Kidney epithelial cell (primary cell): Measurements from ENCODE around the gene DLEC1. TPM values are rescaled to one million over a fixed set of nuclear protein-coding genes. Genes with fewer than 3 reads are reported as not detected.

ENCODE experiments used
- DNase-seq: peaks from one replicate; pipeline ENCODE4 v3.0.0-alpha.2; 2010; ENCODE audit warnings: low read depth
- H3K27me3 ChIP-seq: 2 replicates; pipeline ENCODE4 v1.6.0; 2011; ENCODE audit warnings: low read length; ENCODE audit not compliant: control insufficient read depth, insufficient read depth
- H3K36me3 ChIP-seq: 2 replicates; pipeline ENCODE4 v1.5.1; 2011; ENCODE audit warnings: low read length; ENCODE audit not compliant: control insufficient read depth, insufficient read depth
- H3K4me3 ChIP-seq: 2 replicates; pipeline ENCODE4 v1.5.1; 2011; ENCODE audit warnings: low read depth, mild to moderate bottlenecking, control low read depth, low read length
- total RNA-seq: library from RNA; depleted of rRNA; stranded (reverse); fragments of >200 nt; gene quantifications from 2 replicates; pipeline ENCODE4 v1.2.3, GENCODE V29; 2015
- TF ChIP-seq, protein P1 (sequence below): IDR thresholded peaks from 2 replicates; pipeline ENCODE4 v1.5.1; 2011; ENCODE audit warnings: mild to moderate bottlenecking, moderate library complexity, low read length, control low read depth, inconsistent platforms; ENCODE audit not compliant: insufficient read depth, poor library complexity, severe bottlenecking

Gene DLEC1
- total RNA-seq, 1 donor from 2014 or later: 0.17 TPM

DNA sequence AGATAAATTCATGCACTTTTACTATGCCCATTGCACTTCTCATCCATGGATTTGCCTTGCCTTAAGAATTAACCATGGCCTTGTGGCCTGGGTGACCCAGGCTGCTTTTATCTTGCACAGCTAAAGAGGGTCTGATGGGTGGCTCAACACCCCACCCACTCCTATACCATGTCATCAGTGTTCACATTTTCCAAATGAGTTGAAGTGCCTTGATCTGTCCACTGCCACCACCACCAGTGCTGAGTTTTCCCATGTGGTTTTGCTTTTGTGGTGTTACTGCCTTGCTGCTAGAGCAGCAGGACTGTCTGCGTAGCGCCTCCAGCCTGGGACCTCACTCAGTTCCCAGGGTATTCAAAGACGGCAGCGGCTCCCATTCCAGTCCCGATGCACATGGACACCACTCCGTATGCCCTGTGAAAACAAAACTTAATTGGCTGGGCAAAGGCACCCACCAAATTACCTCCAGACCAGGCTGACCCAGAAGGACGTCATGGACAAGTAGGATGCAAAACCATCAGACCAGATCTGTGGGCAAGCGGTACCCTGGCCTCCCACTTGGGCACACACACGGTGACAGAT lies 83.8 kb downstream of the DLEC1 start:
- Histone ChIP-seq H3K36me3 (peaks cover 1% of the 10 kb centered on the region), H3K27me3 (no peaks in the 10 kb centered on the region), H3K4me3 (no peak overlapping the region)
- TF ChIP-seq, protein P1, sequence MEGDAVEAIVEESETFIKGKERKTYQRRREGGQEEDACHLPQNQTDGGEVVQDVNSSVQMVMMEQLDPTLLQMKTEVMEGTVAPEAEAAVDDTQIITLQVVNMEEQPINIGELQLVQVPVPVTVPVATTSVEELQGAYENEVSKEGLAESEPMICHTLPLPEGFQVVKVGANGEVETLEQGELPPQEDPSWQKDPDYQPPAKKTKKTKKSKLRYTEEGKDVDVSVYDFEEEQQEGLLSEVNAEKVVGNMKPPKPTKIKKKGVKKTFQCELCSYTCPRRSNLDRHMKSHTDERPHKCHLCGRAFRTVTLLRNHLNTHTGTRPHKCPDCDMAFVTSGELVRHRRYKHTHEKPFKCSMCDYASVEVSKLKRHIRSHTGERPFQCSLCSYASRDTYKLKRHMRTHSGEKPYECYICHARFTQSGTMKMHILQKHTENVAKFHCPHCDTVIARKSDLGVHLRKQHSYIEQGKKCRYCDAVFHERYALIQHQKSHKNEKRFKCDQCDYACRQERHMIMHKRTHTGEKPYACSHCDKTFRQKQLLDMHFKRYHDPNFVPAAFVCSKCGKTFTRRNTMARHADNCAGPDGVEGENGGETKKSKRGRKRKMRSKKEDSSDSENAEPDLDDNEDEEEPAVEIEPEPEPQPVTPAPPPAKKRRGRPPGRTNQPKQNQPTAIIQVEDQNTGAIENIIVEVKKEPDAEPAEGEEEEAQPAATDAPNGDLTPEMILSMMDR: no peak
- no peak for DNase-seq

DNA sequence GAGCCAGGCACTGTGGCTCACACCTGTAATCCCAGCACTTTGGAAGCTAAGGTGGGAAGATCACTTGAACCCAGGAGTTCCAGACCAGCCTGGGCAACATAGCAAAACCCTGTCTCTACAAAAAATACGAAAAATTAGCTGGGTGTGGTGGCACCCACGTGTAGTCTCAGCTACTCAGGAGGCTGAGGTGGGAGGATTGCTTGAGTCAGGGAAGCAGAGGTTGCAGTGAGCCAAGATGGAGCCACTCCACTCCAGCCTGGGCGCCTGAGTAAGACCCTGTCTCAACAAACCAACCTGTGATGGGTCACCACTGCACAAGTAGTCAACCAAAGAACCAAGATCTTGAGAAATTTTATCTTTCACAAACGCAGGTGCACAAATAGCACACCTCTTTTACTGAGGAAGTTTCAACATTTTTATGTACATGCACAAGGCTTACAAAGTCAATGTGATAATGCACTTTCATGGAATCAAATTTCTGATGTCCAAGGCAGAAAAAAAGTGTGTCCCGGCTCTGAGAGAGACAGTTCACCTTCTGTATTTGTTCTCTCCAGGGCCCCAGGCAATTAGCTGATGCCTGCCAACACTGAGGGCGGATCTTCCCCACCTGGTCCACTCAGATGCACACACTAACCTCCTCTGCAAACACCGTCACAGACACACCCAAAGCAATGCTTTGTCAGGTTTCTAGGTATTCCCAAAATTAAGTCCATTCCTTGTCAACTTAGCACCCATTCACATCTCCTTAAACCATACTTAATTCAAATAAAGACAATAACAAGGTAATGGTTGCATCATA lies 85.5 kb downstream of the DLEC1 start:
- TF ChIP-seq, protein P1: no peak
- no peak for DNase-seq
- H3K36me3 ChIP-seq: peaks cover 3% of the 10 kb centered on the region

DNA sequence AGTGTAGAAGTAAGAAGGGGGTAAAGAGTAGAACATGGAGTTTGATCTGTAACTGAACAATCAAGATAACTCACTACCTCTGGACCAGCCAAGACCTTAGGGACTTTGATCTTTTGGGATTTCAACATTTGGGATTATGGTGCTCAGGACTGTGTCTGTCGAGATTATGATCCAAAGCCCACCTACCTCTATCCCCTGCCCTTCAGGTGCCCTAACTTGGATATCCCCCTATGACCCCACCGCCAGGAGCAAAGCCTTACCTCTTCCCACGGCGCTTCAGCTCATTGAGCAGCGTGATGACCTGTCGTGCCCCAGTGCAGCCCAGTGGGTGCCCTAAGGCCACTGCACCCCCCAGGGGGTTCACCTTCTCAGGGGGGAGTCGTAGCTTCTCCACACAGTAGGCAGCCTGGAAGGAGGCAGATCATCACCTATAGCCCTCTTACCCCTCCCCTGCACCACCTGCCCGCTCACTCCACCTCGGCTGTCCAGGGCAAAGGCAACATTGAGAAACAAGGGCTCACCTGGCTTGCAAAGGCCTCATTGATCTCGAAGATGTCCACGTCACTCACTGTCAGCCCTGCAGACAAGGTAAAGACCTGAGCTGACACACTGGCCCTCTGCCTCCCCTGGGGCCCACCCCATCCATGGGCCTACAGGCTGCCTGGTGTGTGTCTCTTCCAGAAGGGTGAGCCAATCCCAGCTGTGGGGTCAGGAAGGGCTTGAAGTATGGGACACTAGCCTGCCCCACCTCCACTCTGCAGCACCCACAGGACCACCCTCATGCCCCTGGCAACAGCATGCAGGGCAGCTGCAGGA lies 86.5 kb downstream of the DLEC1 start:
- Histone ChIP-seq H3K36me3 (peaks cover 3% of the 10 kb centered on the region), H3K4me3 (no peak overlapping the region), H3K27me3 (no peaks in the 10 kb centered on the region)
- TF ChIP-seq, protein P1: no peak
- DNase-seq: no peak

More for the DNA sequence above, 85.5 kb downstream of the DLEC1 start:
- no peaks in the 10 kb centered on the region for H3K27me3 ChIP-seq
- no peak overlapping the region for H3K4me3 ChIP-seq

DNA sequence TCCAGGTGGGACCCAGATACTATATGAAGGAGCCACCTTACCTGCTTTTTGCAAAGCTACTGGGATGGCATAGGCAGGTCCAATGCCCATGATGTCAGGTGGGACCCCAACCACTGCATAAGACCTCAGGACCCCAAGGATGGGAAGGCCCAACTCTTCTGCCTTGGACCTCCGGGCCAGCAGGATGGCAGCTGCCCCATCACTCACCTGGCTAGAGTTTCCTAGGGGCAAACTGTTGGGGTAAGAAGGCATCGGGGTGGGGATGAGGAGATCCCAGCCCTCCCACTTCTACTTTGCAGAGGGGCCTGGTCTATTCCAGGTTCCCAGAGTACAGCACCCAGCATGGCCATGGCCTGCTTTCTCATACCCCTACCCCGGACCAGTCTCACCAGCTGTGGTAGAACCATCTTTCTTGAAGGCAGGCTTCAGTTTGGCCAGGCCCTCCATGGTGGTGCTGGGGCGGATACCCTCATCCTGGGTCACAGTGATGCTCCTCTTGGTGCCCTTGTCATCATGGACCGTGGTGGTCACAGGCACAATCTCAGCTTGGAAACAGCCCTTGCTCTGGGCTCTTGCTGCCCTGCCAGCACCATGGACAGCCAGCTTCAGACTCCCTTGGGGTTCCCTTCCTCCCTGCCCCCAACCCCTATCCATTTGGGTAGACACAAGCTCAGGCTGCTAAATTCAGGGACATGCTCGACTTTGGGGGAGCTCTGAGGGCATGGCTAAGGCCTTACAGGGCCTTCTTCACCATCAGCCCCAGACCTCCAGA lies 87.3 kb downstream of the DLEC1 start:
- peaks cover 3% of the 10 kb centered on the region for H3K36me3 ChIP-seq
- H3K27me3 ChIP-seq: no peaks in the 10 kb centered on the region
- no peak overlapping the region for H3K4me3 ChIP-seq
- no peak for DNase-seq
- TF ChIP-seq, protein P1: no peak

DNA sequence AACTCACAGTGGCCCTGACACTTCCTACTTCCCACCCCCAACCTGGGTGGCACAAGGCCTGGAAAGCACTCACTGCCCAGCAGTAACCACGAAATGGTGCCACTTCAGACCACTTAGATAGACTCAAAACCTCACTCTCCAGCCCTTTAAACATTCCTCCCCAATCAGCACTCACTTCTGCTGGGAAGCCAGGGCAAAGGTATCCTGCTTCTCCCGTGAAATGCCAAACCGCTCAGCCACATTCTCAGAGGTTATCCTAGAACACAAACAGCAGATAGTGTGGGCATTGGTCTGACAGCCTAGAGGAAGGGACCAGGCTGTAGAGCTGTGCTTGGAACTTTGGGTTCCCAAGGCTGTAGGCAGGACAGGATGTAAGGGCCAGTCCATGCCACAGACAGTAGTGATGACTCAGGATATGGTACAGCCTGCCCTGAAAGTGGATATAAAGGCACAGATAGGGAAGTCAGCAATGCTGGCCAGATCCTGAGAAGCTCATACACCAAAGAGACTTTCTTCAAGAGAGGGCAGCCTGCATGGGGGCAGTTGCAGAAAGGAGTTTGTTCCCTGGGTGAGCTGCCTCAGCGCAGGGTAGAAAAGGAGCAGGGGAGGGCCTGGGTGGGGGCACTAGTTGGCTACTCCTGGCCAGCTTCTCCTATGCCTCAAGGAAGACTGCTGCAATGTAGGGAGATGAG lies 88.7 kb downstream of the DLEC1 start:
- Histone ChIP-seq H3K4me3 (no peak overlapping the region), H3K27me3 (no peaks in the 10 kb centered on the region), H3K36me3 (peaks cover 3% of the 10 kb centered on the region)
- no peak for DNase-seq
- TF ChIP-seq, protein P1: no peak
